H1 (cell line): ENCODE measurements around the gene KRTAP2-3. TPM values are rescaled to one million over a fixed set of nuclear protein-coding genes. Genes with fewer than 3 reads are reported as not detected.

Experiments used
- CTCF ChIA-PET: fragments of 300-600 bp; sonication (Branson Sonifier 250); formaldehyde crosslinking; loops from one replicate; lab custom pipeline; 2021; ENCODE audit not compliant: partially characterized antibody; lab: Charles Lee
- POLR2A ChIA-PET: fragments of 300-600 bp; sonication (Branson Sonifier 250); formaldehyde crosslinking; loops from one replicate; lab custom pipeline; 2021; ENCODE audit warnings: inconsistent platforms; ENCODE audit not compliant: partially characterized antibody; lab: Charles Lee
- DNase-seq, 2 experiments: peaks; one replicate each; pipeline versions ENCODE4 v3.0.0 to v3.0.0-alpha.2; 2010 to 2022; ENCODE audit warnings: low spot score in 2 of 2, low read depth in 1 of 2, mixed read lengths in 1 of 2
- FAIRE-seq: peaks from 2 replicates; lab custom pipeline; 2011; peaks lifted over from hg19 to GRCh38; lab: Jason Lieb, UNC
- H2AFZ ChIP-seq: 2 replicates; pipeline ENCODE4 v1.8.1; 2012; ENCODE audit warnings: low read length, inconsistent platforms
- H2AK5ac ChIP-seq: 2 replicates; pipeline ENCODE4 v1.6.1; 2013; ENCODE audit warnings: low read depth, low read length
- H2BK120ac ChIP-seq: replicated peaks from 2 replicates; pipeline ENCODE3; 2013; ENCODE audit warnings: low read depth, low read length, inconsistent platforms
- H2BK12ac ChIP-seq: 2 replicates; pipeline ENCODE4 v1.6.1; 2013; ENCODE audit warnings: low read depth, low read length
- H2BK15ac ChIP-seq: 2 replicates; pipeline ENCODE4 v1.6.1; 2013; ENCODE audit warnings: low read length
- H2BK20ac ChIP-seq: 2 replicates; pipeline ENCODE4 v1.6.1; 2013; ENCODE audit warnings: low read length
- H2BK5ac ChIP-seq: 2 replicates; pipeline ENCODE4 v1.6.1; 2013; ENCODE audit warnings: low read depth, low read length
- H3K14ac ChIP-seq: 2 replicates; pipeline ENCODE4 v1.6.1; 2013; ENCODE audit warnings: inconsistent platforms; ENCODE audit not compliant: insufficient read length
- H3K18ac ChIP-seq: 2 replicates; pipeline ENCODE4 v1.6.1; 2013; ENCODE audit warnings: low read length; ENCODE audit errors: extremely low read depth
- H3K23ac ChIP-seq: 2 replicates; pipeline ENCODE4 v1.6.1; 2013; ENCODE audit warnings: inconsistent platforms; ENCODE audit not compliant: insufficient read length
- H3K23me2 ChIP-seq: 2 replicates; pipeline ENCODE4 v1.6.1; 2013; ENCODE audit warnings: low read depth, low read length
- H3K27ac ChIP-seq: 2 replicates; pipeline ENCODE4 v1.6.1; 2011; ENCODE audit warnings: low read depth, low read length, inconsistent platforms
- H3K27me3 ChIP-seq, 4 experiments: replicated peaks in 1 of 4; 1 replicate in 1 of 4; 2 replicates in 3 of 4; pipeline versions ENCODE4 v1.6.1 to v1.8.1; 2011 to 2013; ENCODE audit warnings: low read length in 3 of 4, mild to moderate bottlenecking in 3 of 4, inconsistent platforms in 2 of 4, mixed read lengths in 2 of 4, moderate library complexity in 1 of 4; ENCODE audit not compliant: control insufficient read depth in 3 of 4, insufficient read depth in 3 of 4; ENCODE audit errors: extremely low read depth in 1 of 4
- H3K36me3 ChIP-seq, 4 experiments: 2 replicates each; pipeline versions ENCODE4 v1.6.1 to v1.8.1; 2011 to 2013; ENCODE audit warnings: mild to moderate bottlenecking in 4 of 4, low read length in 3 of 4, moderate library complexity in 2 of 4, control low read depth in 1 of 4, inconsistent platforms in 1 of 4; ENCODE audit not compliant: insufficient read depth in 4 of 4, control insufficient read depth in 2 of 4
- H3K4ac ChIP-seq: replicated peaks from 2 replicates; pipeline ENCODE3; 2013; ENCODE audit warnings: low read length, low read depth, mixed read lengths, inconsistent platforms; ENCODE audit not compliant: insufficient read length
- H3K4me1 ChIP-seq, 4 experiments: replicated peaks in 1 of 4; 1 replicate in 1 of 4; 2 replicates in 3 of 4; pipeline versions ENCODE4 v1.6.1 to v1.8.1; 2011 to 2013; ENCODE audit warnings: low read length in 3 of 4, inconsistent platforms in 2 of 4, mixed read lengths in 1 of 4; ENCODE audit not compliant: insufficient read depth in 4 of 4, control insufficient read depth in 3 of 4
- H3K4me2 ChIP-seq, 2 experiments: 2 replicates each; pipeline versions ENCODE4 v1.6.1 to v1.8.1; 2011 to 2013; ENCODE audit warnings: low read depth in 2 of 2, low read length in 2 of 2, control low read depth in 1 of 2, inconsistent platforms in 1 of 2, mild to moderate bottlenecking in 1 of 2; ENCODE audit not compliant: insufficient read depth in 1 of 2
- H3K4me3 ChIP-seq, 4 experiments: fragments of 200-600, 300-600 bp in 1 of 4; sonication (generic), shearing (Covaris generic), sonication (Bioruptor Twin) in 1 of 4; 2 replicates each; pipeline versions ENCODE4 v1.5.1 to v1.8.1; 2011 to 2016; ENCODE audit warnings: low read length in 4 of 4, low read depth in 3 of 4, control low read depth in 2 of 4, inconsistent platforms in 2 of 4, mild to moderate bottlenecking in 2 of 4, mixed read lengths in 1 of 4, moderate library complexity in 1 of 4; ENCODE audit not compliant: insufficient read depth in 2 of 4; ENCODE audit errors: extremely low read depth in 1 of 4
- H3K56ac ChIP-seq: replicated peaks from 2 replicates; pipeline ENCODE3; 2013; ENCODE audit warnings: low read depth, mild to moderate bottlenecking, mixed read lengths, low read length, inconsistent platforms; ENCODE audit not compliant: insufficient read length
- H3K79me1 ChIP-seq: 2 replicates; pipeline ENCODE4 v1.6.1; 2013; ENCODE audit warnings: low read depth, low read length, control low read depth
- H3K79me2 ChIP-seq, 2 experiments: 2 replicates each; pipeline versions ENCODE4 v1.6.1 to v1.8.1; 2012 to 2013; ENCODE audit warnings: low read length in 2 of 2, mild to moderate bottlenecking in 2 of 2, inconsistent platforms in 1 of 2; ENCODE audit not compliant: insufficient read depth in 2 of 2, control insufficient read depth in 1 of 2
- H3K9ac ChIP-seq, 4 experiments: replicated peaks in 1 of 4; 1 replicate in 1 of 4; 2 replicates in 3 of 4; pipeline versions ENCODE4 v1.6.1 to v1.8.1; 2011 to 2013; ENCODE audit warnings: low read depth in 3 of 4, low read length in 3 of 4, control low read depth in 2 of 4, mild to moderate bottlenecking in 2 of 4, moderate library complexity in 2 of 4, inconsistent platforms in 1 of 4; ENCODE audit errors: extremely low read depth in 1 of 4
- H3K9me3 ChIP-seq, 2 experiments: 2 replicates each; pipeline versions ENCODE4 v1.6.1 to v1.8.1; 2012 to 2013; ENCODE audit warnings: mild to moderate bottlenecking in 2 of 2, moderate library complexity in 2 of 2, control low read depth in 1 of 2, inconsistent platforms in 1 of 2, low read depth in 1 of 2, low read length in 1 of 2, mixed read lengths in 1 of 2; ENCODE audit not compliant: insufficient read depth in 2 of 2
- H4K20me1 ChIP-seq, 2 experiments: replicated peaks in 1 of 2; 2 replicates each; pipeline versions ENCODE3 to v1.8.1; 2011 to 2013; ENCODE audit warnings: inconsistent platforms in 2 of 2, low read length in 2 of 2, mild to moderate bottlenecking in 1 of 2; ENCODE audit not compliant: insufficient read depth in 2 of 2, control insufficient read depth in 1 of 2
- H4K5ac ChIP-seq: 2 replicates; pipeline ENCODE4 v1.6.1; 2013; ENCODE audit warnings: low read length, low read depth, mixed read lengths, inconsistent platforms; ENCODE audit not compliant: insufficient read length
- H4K8ac ChIP-seq: 2 replicates; pipeline ENCODE4 v1.8.0; 2013; ENCODE audit warnings: mild to moderate bottlenecking, moderate library complexity, low read length, inconsistent platforms; ENCODE audit not compliant: insufficient read depth; ENCODE audit errors: extremely low read depth
- H4K91ac ChIP-seq: replicated peaks from 2 replicates; pipeline ENCODE3; 2013; ENCODE audit warnings: low read length, mixed read lengths, inconsistent platforms; ENCODE audit not compliant: insufficient read length
- CBX5 ChIP-seq: fragments of 300-800, 300-1000 bp; sonication (generic); IDR thresholded peaks from 2 replicates; pipeline ENCODE4 v1.7.1; 2016; ENCODE audit warnings: antibody characterized with exemption, low read length, low read depth
- FOSL1 ChIP-seq: IDR thresholded peaks from 2 replicates; pipeline ENCODE4 v1.6.1; 2011; ENCODE audit warnings: mild to moderate bottlenecking, low read depth, low read length, moderate library complexity; ENCODE audit not compliant: insufficient read depth
- GABPA ChIP-seq: IDR thresholded peaks from 2 replicates; pipeline ENCODE4 v1.6.1; 2011; ENCODE audit warnings: mild to moderate bottlenecking, low read length, moderate library complexity, borderline replicate concordance; ENCODE audit not compliant: insufficient read depth
- JUND ChIP-seq: IDR thresholded peaks from 2 replicates; pipeline ENCODE4 v1.6.1; 2011; ENCODE audit warnings: mild to moderate bottlenecking, improper control_type of control experiment, low read length
- KDM1A ChIP-seq: fragments of 200-600, 300-600 bp; sonication (generic); IDR thresholded peaks from 2 replicates; pipeline ENCODE4 v1.7.1; 2016; ENCODE audit warnings: mild to moderate bottlenecking, low read length, borderline replicate concordance
- POU5F1 ChIP-seq: IDR thresholded peaks from 2 replicates; pipeline ENCODE4 v1.6.1; 2011; ENCODE audit warnings: low read depth, mild to moderate bottlenecking, low read length, moderate library complexity
- SP1 ChIP-seq: IDR thresholded peaks from 2 replicates; pipeline ENCODE4 v1.6.1; 2011; ENCODE audit warnings: low read depth, low read length
- WGBS, 2 experiments: shearing (Covaris generic) in 1 of 2; methylation state at CpG; one replicate each; pipeline versions ENCODE4 v1.1.6 to v1.1.7; 2013 to 2015; ENCODE audit warnings: low lambda C conversion rate in 2 of 2, mixed read lengths in 2 of 2, inconsistent platforms in 1 of 2, low coverage in 1 of 2, missing lambda C conversion rate in 1 of 2; ENCODE audit not compliant: insufficient replicate concordance in 2 of 2, insufficient coverage in 1 of 2, insufficient read length in 1 of 2; ENCODE audit errors: extremely low coverage in 1 of 2, missing lambda C conversion rate in 1 of 2; 5-methylcytosine and 5-hydroxymethylcytosine counted together
- polyA plus RNA-seq, 7 experiments: library from polyadenylated mRNA; depleted of rRNA in 3 of 7; stranded (reverse) in 5 of 7; unstranded in 2 of 7; fragments of >200 nt in 5 of 7; fragments of 200-250 nt in 2 of 7; gene quantifications; 1 replicate in 5 of 7; 2 replicates in 1 of 7; 4 replicates in 1 of 7; pipeline versions ENCODE4 v1.2.1 to v1.2.3, GENCODE V29; 2011 to 2013; ENCODE audit warnings: missing spikeins in 2 of 7, mixed read lengths in 2 of 7
- total RNA-seq: library from RNA; stranded (reverse); fragmentation: NEBNext Ultra II Directional; extraction: Animal tissue kit (Norgen Biotek cat#: 25700); gene quantifications from 2 replicates; pipeline ENCODE4 v1.2.1, GENCODE V29; 2021

KRTAP2-3 gene
- total and polyA plus RNA-seq, 2 of the 8 experiments (the other 6 are each of a cell fraction or from before 2014, with no cell fraction given): not detected

DNA sequence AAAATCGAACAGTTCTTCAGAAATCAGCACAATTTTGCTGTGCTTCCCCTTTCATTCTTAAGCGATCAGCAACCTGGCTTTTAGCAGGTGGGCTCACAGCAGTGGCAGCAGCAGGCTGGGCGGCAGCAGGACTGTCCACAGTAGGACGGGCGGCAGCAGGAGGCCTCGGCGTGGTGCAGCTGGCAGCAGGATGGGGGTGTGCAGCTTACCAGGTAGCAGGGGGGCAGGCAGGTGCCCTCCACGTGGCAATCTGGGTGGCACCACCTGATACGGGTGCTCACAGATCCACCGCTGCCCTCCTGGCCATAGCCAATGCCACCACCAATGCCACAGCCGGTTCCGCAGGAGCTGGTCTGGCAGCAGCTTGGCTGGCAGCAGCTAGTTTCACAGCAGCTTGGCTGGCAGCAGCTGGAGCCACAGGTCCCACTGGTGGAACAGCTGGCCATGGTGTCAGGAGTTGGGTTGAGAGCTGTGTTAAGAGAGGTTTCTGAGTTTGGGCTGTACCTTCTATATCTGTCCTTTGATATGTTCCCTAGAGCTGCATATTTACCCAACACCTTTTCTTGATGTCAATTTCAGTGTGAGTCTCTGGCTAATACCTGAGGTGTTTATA is 30.2 kb downstream of the KRTAP2-3 start, which contains the start of gene KRTAP1-4:
KRTAP1-4 (minus strand) TSS at position 563 of the 613 bp plus-strand sequence; CDS start at position 446, 117 bp downstream.
- Histone ChIP-seq H2BK20ac (no peak within 1 kb of the TSS), H4K20me1 (no peaks in the 10 kb centered on the region), H3K4me2 (no peak within 1 kb of the TSS), H3K23ac (no peak within 1 kb of the TSS), H3K18ac (no peak within 1 kb of the TSS), H2BK5ac (no peak within 1 kb of the TSS), H3K36me3 (no peaks in the 10 kb centered on the region), H3K4me3 (no peak within 1 kb of the TSS), H3K56ac (no peak within 1 kb of the TSS), H3K9me3 (no peaks in the 10 kb centered on the region), H2AK5ac (no peak within 1 kb of the TSS), H4K91ac (no peak within 1 kb of the TSS), H2BK12ac (no peak within 1 kb of the TSS), H3K4ac (no peak within 1 kb of the TSS), H3K14ac (no peak within 1 kb of the TSS), H4K8ac (no peak within 1 kb of the TSS; the same call in 1 of the 2 replicates), H2BK15ac (no peak within 1 kb of the TSS), H4K5ac (no peak within 1 kb of the TSS), H3K23me2 (no peaks in the 10 kb centered on the region), H3K27me3 (no peaks in the 10 kb centered on the region), H3K79me1 (no peaks in the 10 kb centered on the region), H3K79me2 (no peaks in the 10 kb centered on the region), H2AFZ (no peak within 1 kb of the TSS), H3K4me1 (no peaks in the 10 kb centered on the region; a peak in 1 of 7 replicates), H3K9ac (no peak within 1 kb of the TSS), H3K27ac (no peak within 1 kb of the TSS), H2BK120ac (no peak within 1 kb of the TSS)
- ChIA-PET CTCF (interaction anchor here (1.2 to 2.0 kb wide), 2 partner anchors 9 to 20 kb away, joined by 4 to 5 read pairs; no protein-coding TSS in a partner anchor), POLR2A (no interaction called here)
- no peak for TF ChIP-seq JUND
- TF ChIP-seq POU5F1: no peak
- no peak for TF ChIP-seq SP1
- no peak for TF ChIP-seq GABPA
- TF ChIP-seq KDM1A: no peak
- no peak for TF ChIP-seq FOSL1
- no peak for TF ChIP-seq CBX5
- WGBS, 2 experiments: 82% methylated on average over 11 of the region's 12 CpGs; no CpG with 5 or more reads in 1 of the 2 experiments
- FAIRE-seq (no peak), DNase-seq (no peak)
